Measurements from ENCODE around the gene NEK6.

NEK6 gene

DNA sequence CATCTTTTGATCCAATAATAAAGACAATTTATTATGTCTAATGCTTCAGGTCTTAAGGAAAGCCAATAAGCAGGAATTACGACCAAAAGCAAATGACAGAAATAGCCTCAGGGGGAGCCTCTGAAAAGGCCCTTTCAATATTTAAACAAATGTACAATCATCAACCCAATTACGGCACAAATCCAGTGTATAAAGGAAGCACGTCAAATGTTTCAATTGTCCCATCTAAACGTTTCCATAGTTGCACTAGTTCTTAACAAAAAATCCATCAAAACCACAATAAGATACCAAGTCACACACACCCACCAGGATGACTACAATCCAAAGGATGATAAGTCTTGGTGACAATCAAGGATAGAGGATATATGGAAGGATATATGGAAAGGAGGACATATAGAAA is 115.6 kb downstream of the NEK6 start:
- TF ChIP-seq TCF4 (CRISPR knock-in tag; IDR thresholded peaks at IDR 0.05; ENCODE audit: borderline replicate concordance) = no peak
- no peak for TF ChIP-seq PATZ1 (CRISPR knock-in tag; IDR thresholded peaks at IDR 0.05; ENCODE audit: borderline replicate concordance)
- TF ChIP-seq TOX (CRISPR knock-in tag; IDR thresholded peaks at IDR 0.05; ENCODE audit: borderline replicate concordance) = no peak
- TF ChIP-seq GLIS3 (CRISPR knock-in tag; IDR thresholded peaks at IDR 0.05) = no peak
- no peak for ATAC-seq

DNA sequence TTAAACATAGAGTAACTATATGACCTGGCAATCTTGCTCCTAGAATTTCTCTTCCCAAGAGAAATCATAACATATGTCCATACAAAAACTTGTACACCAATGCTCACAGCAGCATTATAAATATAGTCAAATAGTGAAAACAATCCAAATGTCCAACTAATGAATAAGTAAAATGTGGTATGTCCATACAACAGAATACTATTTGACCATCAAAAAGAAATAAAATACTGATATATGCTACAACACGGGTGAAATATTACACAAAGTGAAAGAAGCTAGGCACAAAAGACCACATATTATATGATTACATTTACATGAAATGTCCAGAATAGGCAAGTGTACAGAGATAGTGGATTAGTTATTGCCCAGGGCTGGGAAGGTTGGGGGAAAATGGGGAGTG is 116.1 kb downstream of the NEK6 start:
- ATAC-seq = no peak
- TF ChIP-seq, protein P1, sequence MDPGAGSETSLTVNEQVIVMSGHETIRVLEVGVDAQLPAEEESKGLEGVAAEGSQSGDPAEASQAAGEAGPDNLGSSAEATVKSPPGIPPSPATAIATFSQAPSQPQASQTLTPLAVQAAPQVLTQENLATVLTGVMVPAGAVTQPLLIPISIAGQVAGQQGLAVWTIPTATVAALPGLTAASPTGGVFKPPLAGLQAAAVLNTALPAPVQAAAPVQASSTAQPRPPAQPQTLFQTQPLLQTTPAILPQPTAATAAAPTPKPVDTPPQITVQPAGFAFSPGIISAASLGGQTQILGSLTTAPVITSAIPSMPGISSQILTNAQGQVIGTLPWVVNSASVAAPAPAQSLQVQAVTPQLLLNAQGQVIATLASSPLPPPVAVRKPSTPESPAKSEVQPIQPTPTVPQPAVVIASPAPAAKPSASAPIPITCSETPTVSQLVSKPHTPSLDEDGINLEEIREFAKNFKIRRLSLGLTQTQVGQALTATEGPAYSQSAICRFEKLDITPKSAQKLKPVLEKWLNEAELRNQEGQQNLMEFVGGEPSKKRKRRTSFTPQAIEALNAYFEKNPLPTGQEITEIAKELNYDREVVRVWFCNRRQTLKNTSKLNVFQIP (CRISPR knock-in tag; IDR thresholded peaks at IDR 0.05; ENCODE audit: borderline replicate concordance, low read depth) = no peak
- TF ChIP-seq ZNF8 (CRISPR knock-in tag; IDR thresholded peaks at IDR 0.05) = peak; percentile 98

DNA sequence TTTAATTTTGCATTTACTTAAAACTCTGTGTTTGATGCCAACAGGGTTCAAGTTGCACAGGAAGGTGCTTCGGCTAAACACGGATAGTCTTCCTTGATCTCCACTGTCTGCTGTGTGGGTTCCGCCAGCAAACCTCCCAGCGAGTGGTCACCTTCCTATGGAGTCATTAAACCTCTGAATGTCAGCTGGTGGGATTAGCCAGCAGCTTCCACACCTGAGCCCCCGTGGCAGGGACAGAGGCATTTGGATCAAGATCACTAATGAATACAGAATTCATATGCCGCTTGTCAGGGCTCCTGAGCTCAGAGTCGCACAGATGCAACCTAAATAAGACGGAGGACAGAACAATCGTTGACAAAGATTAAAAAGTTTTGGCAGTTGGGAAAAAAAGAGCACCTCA is 118.0 kb downstream of the NEK6 start:
- ATAC-seq = no peak
- TF ChIP-seq ESRRG (CRISPR knock-in tag; IDR thresholded peaks at IDR 0.05) (no peak), ZFP3 (CRISPR knock-in tag; IDR thresholded peaks at IDR 0.05) (no peak), ZNF70 (CRISPR knock-in tag; IDR thresholded peaks at IDR 0.05) (no peak), OSR1 (CRISPR knock-in tag; IDR thresholded peaks at IDR 0.05) (no peak), ISL1 (CRISPR knock-in tag; IDR thresholded peaks at IDR 0.05) (no peak), GLIS3 (CRISPR knock-in tag; IDR thresholded peaks at IDR 0.05) (no peak), PATZ1 (CRISPR knock-in tag; IDR thresholded peaks at IDR 0.05; ENCODE audit: borderline replicate concordance) (no peak)
- TF ChIP-seq, protein P2, sequence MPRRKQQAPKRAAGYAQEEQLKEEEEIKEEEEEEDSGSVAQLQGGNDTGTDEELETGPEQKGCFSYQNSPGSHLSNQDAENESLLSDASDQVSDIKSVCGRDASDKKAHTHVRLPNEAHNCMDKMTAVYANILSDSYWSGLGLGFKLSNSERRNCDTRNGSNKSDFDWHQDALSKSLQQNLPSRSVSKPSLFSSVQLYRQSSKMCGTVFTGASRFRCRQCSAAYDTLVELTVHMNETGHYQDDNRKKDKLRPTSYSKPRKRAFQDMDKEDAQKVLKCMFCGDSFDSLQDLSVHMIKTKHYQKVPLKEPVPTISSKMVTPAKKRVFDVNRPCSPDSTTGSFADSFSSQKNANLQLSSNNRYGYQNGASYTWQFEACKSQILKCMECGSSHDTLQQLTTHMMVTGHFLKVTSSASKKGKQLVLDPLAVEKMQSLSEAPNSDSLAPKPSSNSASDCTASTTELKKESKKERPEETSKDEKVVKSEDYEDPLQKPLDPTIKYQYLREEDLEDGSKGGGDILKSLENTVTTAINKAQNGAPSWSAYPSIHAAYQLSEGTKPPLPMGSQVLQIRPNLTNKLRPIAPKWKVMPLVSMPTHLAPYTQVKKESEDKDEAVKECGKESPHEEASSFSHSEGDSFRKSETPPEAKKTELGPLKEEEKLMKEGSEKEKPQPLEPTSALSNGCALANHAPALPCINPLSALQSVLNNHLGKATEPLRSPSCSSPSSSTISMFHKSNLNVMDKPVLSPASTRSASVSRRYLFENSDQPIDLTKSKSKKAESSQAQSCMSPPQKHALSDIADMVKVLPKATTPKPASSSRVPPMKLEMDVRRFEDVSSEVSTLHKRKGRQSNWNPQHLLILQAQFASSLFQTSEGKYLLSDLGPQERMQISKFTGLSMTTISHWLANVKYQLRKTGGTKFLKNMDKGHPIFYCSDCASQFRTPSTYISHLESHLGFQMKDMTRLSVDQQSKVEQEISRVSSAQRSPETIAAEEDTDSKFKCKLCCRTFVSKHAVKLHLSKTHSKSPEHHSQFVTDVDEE (CRISPR knock-in tag; IDR thresholded peaks at IDR 0.05) = no peak
- TF ChIP-seq, protein P3, sequence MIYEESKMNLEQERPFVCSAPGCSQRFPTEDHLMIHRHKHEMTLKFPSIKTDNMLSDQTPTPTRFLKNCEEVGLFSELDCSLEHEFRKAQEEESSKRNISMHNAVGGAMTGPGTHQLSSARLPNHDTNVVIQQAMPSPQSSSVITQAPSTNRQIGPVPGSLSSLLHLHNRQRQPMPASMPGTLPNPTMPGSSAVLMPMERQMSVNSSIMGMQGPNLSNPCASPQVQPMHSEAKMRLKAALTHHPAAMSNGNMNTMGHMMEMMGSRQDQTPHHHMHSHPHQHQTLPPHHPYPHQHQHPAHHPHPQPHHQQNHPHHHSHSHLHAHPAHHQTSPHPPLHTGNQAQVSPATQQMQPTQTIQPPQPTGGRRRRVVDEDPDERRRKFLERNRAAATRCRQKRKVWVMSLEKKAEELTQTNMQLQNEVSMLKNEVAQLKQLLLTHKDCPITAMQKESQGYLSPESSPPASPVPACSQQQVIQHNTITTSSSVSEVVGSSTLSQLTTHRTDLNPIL (CRISPR knock-in tag; IDR thresholded peaks at IDR 0.05; ENCODE audit: low read depth) = no peak

DNA sequence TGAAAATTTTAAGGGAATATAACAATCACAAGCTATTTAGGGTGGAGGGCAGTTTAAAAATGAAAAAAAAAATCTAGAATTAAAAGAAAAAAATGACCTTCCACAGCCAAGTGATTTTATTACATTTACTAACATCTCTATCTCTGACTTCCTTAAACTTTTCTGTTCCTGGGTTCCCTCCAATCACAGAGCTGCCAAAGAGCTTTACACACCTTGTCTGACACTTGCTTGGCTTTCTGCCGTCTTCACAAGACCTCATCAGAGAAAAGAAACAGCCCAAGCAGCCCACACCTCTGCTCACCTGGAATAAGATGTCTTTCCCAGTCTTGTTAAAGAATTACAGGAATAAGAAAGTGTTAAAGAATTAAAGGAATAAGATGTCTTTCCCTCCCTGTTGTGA is 118.6 kb downstream of the NEK6 start:
- TF ChIP-seq ARNTL (CRISPR knock-in tag; IDR thresholded peaks at IDR 0.05; ENCODE audit: borderline replicate concordance, low read depth) (no peak), TCF4 (CRISPR knock-in tag; IDR thresholded peaks at IDR 0.05; ENCODE audit: borderline replicate concordance) (no peak), ZNF8 (CRISPR knock-in tag; IDR thresholded peaks at IDR 0.05) (no peak), ISL1 (CRISPR knock-in tag; IDR thresholded peaks at IDR 0.05) (no peak), BACH2 (CRISPR knock-in tag; IDR thresholded peaks at IDR 0.05; ENCODE audit: borderline replicate concordance) (no peak), ZFP30 (CRISPR knock-in tag; IDR thresholded peaks at IDR 0.05) (no peak), ESRRG (CRISPR knock-in tag; IDR thresholded peaks at IDR 0.05) (no peak), SNAI2 (CRISPR knock-in tag; IDR thresholded peaks at IDR 0.05) (no peak)
- TF ChIP-seq, protein P4, sequence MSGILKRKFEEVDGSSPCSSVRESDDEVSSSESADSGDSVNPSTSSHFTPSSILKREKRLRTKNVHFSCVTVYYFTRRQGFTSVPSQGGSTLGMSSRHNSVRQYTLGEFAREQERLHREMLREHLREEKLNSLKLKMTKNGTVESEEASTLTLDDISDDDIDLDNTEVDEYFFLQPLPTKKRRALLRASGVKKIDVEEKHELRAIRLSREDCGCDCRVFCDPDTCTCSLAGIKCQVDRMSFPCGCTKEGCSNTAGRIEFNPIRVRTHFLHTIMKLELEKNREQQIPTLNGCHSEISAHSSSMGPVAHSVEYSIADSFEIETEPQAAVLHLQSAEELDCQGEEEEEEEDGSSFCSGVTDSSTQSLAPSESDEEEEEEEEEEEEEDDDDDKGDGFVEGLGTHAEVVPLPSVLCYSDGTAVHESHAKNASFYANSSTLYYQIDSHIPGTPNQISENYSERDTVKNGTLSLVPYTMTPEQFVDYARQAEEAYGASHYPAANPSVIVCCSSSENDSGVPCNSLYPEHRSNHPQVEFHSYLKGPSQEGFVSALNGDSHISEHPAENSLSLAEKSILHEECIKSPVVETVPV (CRISPR knock-in tag; IDR thresholded peaks at IDR 0.05) = no peak
- ATAC-seq = no peak

Measured in SK-N-SH treated with all-trans-retinoic acid at 6 μM for 48 hours (cell line).